Stimulated activated CD4-positive, alpha-beta T cell treated with anti-CD3 and anti-CD28 coated beads, Interleukin-2, amount 100 ng/mL, for 48 hours (primary cell): ENCODE data around the gene SLC25A10.
A peak's percentile ranks its signal among the peaks of the same experiment; 100 is the strongest.

Source experiments
- DNase-seq, 2 donors: peaks; one replicate each; pipeline ENCODE4 v3.0.0-alpha.2; 2020

Gene SLC25A10

DNA sequence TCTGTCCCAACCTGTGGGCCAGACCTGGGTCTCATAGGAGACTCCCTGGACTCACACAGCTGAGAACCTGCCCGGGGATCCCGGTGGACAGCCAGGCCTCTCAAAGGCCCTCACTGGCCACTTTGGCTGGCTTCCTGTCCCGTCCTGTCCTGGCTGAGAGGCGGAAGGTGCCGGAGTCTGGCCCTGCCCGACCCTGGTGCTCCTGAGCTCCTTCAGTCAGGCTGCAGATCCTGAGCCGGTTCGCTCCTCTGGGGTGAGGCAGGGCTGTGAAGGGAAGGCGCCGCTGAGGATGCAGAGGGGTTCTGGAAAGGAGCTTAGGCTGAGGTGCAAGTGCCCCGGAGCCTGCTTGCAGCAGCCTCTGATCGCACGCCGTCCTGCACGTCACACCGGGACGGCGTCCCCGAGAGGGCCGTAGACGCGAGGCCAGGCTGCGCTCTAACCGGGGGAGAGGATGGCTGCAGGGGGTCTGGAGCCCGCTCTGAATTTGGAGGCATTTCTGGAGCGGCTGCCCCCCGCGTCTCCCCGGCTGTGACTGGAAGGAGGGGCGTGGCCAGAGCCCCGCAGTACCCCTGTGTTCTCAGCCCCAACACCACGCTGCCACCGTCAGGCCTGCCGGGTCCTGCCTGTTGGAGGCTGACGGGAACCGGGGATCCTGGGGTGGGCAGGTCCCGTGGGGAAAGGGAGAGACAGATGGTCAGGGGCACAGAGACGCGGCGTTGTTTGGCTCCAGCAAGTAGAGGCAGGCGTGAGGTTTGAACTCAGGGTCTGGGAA lies 24.1 kb upstream of the SLC25A10 start:
- DNase-seq, result no peak

DNA sequence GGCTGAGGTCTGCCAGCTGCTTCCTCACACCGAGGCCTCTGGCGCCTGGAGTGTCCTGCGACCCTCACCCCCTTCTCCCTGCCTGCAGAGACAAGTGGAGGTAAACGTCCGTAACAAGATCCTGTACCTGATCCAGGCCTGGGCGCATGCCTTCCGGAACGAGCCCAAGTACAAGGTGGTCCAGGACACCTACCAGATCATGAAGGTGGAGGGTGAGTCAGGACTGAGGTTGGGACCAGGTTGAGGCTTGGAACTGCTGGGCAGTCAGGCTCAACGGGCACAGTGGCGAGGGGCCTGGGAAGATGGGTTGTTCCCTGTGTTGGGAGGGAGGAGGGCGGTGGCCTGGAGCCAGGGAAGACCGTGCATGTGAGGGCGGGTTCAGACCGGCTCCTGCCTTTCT lies 23.5 kb upstream of the SLC25A10 start:
- DNase-seq, result no peak

DNA sequence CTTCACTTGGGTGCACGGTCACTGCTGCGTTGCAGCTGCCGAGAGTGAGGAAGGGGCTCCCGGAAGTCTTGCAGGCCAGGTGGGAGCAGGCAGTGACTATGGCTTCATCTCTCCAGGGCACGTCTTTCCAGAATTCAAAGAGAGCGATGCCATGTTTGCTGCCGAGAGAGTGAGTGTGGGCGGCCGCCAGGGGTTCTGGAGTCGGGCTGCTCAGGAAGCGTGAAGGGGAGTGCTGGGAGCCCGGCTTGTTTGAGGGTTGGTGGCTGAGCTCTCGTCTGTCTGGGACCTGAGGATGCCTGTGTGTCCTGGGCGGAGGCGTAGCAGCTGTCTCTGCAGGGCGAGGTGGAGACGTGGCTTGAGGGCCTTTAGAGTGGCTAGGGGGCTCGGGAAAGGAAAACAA lies 22.0 kb upstream of the SLC25A10 start:
- DNase-seq, result no peak

DNA sequence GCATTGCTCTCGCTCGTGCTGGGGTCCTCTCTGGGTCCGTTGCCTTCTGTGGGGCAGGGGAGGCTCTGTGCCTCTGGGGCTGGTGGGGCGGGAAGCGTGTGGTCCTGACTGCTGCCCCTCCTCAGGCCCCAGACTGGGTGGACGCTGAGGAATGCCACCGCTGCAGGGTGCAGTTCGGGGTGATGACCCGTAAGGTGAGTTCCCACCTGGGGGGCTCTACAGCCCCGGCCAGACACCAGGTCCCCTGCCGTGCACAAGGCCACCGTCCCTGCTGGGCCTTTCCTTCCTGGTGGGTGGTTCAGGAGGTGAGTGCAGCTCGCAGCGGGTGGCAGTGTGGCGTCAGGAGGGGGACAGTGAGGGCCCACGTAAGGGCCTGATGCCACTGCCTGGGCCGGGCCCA lies 21.5 kb upstream of the SLC25A10 start:
- DNase-seq, result no peak

DNA sequence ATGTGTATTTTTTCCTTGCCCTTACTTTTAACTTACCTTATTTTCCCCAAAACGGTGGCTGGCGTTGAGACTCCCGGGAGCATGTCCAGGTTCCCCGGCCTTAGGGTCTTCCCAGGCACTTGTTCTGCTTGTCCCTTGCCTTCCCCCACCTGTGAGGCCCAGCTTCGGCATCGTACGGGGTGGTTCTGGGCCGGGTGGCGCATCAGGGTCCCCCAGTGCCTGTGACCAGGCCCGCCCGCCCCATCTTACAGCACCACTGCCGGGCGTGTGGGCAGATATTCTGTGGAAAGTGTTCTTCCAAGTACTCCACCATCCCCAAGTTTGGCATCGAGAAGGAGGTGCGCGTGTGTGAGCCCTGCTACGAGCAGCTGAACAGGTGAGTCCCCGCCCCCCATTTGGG lies 20.9 kb upstream of the SLC25A10 start:
- no peak for DNase-seq

DNA sequence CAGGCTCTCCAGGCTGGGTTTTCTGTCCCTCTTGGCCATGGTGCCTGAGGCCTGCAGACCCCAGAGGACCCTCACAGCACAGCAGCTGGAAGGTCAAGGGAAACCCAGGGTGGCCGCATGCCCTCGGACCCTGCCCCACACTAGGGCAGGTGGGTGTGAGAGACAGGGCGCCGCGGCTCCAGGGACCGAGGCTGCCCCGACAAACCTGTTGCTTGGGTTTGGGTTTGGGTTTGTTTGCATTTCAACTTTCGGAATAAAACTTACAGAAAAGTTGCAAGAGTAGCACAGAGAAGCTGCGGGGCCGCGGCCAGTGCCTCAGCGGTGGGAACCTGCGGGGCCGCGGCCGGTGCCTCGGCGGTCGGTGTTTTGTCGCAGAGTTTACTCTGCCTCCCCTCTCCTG lies 20.5 kb upstream of the SLC25A10 start:
- no peak for DNase-seq

DNA sequence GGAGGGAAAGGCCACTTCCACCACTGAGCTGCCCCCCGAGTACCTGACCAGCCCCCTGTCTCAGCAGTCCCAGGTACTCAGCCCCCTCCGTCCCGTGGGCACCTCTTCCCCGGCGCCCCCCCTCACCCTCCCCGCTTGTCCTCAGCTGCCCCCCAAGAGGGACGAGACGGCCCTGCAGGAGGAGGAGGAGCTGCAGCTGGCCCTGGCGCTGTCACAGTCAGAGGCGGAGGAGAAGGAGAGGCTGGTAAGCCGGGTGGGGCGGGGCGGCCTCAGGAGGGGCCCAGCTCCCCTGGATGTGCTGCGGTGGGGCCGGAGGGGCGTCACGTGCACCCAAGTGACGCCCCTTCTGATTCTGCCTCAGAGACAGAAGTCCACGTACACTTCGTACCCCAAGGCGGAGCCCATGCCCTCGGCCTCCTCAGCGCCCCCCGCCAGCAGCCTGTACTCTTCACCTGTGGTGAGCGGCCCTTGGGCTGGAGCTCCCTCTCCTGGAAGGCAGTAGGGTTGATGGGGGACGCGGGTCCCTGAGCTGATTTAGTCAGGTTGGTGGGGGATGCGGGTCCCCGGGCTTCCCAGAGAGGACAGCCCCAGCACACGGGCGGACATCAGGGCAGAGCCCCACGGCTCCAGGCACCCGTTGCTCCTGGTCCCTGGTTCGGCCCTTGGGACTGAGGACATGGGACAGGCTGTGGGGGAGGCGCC lies 18.4 kb upstream of the SLC25A10 start:
- no peak for DNase-seq

DNA sequence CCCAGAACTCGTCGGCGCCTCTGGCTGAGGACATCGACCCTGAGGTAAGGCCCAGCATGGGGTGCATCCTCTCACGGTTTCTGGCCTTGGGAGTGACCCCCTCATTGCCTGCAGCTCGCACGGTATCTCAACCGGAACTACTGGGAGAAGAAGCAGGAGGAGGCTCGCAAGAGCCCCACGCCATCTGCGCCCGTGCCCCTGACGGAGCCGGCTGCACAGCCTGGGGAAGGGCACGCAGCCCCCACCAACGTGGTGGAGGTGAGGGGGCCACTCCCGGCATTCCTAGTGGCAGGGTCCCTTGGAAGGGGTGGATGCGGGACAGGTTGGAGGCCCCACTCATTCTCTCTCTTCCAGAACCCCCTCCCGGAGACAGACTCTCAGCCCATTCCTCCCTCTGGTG lies 17.3 kb upstream of the SLC25A10 start:
- no peak for DNase-seq

DNA sequence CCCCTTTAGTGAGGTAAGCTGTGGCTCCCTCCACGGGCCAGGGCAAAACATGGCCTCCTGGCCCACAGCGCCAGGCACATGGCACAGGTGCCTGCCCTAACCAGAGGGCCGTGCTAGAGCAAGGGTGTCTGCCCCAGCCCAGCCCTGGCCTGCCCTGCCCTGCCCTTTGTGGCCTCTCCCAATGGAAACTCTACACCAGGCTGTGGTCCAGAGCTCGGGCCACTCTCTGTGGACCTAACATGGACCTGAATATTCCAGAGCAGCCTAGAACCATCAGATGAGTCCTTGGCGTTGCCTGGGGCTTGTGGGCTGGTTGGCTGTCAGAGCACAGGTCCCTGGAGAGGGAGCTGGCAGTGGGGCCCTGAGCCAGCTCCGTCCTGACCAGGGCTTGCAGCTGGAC lies 16.9 kb upstream of the SLC25A10 start:
- DNase-seq, result no peak

DNA sequence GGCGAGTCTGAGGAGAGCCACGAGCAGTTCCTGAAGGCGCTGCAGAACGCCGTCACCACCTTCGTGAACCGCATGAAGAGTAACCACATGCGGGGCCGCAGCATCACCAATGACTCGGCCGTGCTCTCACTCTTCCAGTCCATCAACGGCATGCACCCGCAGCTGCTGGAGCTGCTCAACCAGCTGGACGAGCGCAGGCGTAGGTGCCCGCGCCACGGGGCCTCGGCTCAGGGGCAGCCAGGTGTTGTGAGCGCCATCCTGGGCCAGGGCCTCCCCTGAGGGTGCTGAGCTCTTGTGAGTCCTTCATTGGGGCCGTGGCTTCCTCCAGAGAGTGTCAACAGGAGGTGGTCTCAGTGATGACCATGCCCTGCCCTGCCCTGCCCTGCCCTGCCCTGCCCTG lies 16.3 kb upstream of the SLC25A10 start:
- no peak for DNase-seq

DNA sequence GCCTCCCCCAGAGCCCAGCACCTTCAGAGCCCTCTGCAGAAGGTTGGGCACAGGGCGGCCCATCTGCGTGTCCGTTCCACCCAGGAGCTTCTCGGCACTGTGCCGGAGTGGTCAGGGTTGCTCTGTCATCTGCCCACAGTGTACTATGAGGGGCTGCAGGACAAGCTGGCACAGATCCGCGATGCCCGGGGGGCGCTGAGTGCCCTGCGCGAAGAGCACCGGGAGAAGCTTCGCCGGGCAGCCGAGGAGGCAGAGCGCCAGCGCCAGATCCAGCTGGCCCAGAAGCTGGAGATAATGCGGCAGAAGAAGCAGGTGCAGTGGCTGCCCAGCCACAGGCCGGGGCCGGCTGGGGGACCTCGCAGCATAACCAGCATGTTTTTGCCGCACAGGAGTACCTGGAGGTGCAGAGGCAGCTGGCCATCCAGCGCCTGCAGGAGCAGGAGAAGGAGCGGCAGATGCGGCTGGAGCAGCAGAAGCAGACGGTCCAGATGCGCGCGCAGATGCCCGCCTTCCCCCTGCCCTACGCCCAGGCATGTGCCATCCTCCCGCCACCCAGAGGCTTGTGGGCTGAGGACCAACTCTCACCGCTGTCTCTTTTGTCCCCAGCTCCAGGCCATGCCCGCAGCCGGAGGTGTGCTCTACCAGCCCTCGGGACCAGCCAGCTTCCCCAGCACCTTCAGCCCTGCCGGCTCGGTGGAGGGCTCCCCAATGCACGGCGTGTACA lies 15.7 kb upstream of the SLC25A10 start:
- DNase-seq, result no peak

DNA sequence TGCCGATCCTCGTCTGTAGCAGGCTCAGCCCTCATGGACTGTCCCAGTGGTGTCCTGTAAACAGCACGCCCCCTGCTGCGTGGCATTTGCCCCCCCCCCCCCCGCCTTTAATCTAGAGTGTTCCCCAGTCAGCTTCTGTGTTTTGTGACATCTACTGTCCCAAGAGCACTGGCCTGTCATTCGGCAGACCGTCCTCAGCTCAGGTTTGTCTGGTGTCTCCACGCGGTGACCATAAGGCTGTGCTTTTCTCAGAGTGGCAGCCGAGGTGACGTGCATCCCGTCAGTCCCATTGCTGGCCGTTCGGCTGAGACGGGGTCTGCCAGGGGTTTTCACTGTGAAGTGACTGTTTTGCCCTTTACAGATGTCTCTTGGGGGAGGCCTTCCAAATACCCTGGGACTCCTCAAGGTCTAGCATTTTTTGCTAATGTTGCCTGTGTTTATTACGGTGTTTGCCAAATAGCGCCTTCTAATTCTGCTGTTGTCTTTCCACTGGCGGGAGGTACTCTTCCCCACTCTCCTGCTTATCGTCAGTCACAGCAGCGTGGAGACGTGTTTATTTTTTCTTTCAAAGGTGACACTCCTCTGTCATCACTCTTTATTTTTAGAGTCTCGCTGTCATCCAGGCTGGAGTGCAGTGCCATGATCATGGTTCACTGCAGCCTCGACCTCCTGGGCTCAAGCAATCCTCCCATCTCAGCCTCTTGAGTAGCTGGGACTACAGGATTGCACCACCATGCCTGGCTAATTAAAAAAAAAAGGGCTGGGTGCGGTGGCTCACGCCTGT lies 14.6 kb upstream of the SLC25A10 start:
- DNase-seq, result no peak

DNA sequence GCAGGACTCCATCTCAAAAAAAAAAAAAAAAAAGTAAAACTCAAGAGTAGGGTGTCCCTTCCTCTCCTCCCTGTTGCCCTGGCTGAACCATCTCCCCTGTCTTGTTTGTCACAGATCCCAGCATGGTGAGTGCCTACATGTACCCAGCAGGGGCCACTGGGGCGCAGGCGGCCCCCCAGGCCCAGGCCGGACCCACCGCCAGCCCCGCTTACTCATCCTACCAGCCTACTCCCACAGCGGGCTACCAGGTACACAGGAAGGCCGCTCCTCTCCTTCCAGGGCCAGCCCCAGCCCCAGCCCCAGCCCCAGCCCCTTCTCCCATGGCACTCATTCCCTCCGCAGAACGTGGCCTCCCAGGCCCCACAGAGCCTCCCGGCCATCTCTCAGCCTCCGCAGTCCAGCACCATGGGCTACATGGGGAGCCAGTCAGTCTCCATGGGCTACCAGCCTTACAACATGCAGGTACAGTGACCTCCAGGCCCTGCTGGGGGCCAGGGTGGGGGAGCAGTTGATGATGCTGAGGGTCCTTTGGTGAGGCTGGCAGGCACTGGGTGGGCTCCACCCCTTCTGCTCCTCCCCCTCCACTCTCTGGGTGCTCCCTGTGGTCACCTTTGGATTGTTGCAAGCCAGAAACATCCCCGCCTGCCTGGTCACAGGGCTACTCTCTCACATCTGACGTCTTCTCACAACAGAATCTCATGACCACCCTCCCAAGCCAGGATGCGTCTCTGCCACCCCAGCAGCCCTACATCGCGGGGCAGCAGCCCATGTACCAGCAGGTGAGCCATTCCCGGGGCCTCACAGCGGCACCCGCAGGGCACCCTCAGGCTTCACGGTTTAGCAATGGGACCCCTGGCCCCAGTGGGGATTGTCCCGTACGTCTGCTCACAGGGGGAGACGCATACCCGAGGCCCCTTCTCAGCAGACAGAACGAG lies 11.5 kb upstream of the SLC25A10 start:
- no peak for DNase-seq

DNA sequence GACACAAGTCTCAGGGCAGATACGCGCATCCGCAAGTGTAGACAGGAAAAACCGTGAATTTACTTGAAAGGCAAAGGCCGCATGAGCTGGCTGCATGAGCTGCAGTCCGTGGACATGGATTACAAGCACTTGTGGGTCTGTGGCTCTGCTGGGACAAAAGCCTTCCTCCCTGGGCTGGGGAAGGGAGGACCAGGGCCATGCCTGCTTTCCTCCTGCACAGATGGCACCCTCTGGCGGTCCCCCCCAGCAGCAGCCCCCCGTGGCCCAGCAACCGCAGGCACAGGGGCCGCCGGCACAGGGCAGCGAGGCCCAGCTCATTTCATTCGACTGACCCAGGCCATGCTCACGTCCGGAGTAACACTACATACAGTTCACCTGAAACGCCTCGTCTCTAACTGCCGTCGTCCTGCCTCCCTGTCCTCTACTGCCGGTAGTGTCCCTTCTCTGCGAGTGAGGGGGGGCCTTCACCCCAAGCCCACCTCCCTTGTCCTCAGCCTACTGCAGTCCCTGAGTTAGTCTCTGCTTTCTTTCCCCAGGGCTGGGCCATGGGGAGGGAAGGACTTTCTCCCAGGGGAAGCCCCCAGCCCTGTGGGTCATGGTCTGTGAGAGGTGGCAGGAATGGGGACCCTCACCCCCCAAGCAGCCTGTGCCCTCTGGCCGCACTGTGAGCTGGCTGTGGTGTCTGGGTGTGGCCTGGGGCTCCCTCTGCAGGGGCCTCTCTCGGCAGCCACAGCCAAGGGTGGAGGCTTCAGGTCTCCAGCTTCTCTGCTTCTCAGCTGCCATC lies 10.6 kb upstream of the SLC25A10 start:
- DNase-seq, result no peak

DNA sequence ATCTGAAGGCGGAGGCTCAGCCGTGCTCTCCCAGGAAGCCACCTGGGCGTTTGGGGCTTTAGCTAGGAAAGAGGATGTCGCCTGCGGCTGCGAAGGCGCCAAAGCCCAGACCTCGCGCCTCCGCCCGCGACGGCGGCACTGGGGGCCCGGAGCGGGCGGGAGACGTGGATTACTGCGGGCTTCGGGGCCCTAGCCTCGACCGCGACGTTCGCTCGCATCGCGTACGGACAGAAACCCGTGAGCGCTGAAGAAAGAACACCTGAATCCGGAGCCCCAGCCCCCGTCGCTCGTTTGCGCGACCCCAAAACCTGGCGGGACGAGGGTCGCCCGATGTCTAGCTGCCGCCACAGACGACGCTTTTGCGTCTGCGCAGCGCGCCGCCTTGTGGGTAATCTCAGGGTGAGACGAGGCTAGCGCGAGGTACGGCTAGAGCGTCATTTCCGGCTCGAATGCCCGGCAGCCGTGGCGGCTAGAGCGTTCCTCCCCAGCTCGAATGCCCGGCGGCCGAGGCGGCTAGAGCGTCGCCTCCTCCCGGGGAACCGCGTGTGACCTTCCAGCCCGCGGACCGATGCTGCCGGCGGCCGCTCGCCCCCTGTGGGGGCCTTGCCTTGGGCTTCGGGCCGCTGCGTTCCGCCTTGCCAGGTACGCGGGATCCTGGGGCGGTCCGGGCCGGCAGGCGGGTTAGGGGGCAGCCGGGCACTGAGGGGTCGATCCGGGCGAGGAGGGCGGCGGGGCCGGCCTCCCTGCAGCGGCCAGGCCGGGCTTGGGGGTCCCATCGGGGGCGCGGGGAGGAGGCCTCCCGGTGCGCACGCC lies 8.9 kb upstream of the SLC25A10 start, which contains the start of gene MRPL12:
TSS of gene MRPL12 (plus strand) at position 434 of the 813 bp plus-strand sequence. CDS start at position 569, 135 bp downstream.
- peak; percentile 86 to 89 for DNase-seq

DNA sequence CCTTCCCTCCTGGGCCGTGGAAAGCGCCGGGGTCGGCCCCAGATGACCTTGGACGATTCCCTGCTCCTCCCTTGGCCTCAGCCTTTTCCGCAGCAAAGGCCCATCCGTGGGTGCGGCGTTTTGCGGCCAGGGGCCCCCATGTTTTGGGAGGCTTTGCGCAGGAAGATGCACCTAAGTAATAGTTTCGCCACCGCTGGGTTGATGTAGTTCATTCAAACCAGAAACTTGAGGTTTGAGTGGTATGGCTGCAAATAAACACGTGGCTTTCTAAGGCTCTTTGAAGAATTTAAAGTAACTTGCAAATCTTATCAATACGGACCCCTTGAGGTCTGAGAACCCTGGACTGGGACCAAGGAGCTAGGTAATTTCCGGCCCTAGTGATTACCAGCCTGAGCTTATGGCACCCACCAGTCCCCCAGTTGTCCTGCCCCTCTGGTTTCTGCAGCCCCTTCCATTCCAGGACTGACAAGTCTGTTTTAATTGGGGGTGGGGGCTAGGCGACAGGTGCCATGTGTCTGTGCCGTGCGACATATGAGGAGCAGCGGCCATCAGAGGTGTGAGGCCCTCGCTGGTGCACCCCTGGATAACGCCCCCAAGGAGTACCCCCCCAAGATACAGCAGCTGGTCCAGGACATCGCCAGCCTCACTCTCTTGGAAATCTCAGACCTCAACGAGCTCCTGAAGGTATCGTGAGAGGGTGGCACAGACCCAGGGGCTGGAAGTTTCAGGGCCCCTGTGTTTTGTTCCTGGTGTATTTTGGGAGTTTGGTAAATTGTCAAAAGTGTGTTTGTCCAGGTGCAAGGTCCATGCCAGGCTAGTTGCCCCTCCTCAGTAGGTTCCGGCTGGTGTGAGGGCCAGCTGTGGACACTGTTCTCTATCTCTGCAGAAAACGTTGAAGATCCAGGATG lies 8.1 kb upstream of the SLC25A10 start:
- no peak for DNase-seq

DNA sequence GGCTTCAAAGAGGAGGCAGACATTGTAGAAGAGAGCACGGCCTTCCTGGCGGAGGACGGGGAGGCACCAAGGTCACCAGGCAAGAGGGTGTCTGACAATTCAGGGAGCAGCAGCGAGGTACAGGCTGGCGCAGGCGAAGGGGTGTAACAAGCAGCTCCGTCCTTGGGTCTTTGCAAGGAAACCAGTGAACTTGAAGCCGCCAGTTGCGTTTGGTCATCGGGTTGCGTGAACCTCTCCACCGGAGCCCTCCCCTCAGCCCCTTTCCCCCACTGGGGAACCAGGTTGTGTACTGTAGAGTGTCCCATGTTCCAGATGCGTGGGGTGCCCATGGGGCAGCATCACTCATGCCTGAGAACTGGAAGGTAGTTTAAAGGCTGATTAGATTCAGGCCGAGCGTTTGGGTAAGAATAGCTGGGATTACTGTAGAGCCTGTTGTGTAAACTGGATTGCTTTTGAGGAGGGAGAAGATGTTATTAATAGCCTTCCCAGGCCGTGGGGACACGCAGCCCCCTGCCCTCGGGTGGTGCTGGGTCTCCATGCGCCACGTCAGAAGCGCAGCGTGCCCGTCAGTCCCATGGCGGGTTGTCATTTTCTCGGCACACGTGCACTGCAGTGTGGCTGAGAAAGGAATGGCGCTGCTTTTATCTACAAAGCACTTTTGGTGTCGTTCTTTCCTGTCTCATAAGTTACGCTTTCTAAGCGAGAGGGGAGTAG lies 6.4 kb upstream of the SLC25A10 start:
- no peak for DNase-seq

DNA sequence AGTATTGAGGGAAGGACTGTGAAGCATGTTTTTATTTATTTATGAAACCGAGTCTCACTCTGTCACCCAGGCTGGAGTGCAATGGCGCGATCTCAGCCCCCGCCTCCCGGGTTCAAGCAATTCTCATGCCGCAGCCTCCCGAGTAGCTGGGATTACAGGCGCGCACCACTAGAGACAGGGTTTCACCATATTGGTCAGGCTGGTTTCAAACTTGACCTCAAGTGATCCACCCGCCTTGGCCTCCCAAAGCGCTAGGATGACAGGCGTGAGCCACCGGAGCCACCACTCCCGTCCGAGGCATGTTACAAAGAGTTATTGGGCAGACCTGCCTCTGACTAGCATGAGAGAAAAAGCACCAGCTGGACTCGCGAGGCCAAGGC lies 5.9 kb upstream of the SLC25A10 start:
- no peak for DNase-seq
